ENCODE data around the gene SLC6A7.

The SLC6A7 gene

DNA sequence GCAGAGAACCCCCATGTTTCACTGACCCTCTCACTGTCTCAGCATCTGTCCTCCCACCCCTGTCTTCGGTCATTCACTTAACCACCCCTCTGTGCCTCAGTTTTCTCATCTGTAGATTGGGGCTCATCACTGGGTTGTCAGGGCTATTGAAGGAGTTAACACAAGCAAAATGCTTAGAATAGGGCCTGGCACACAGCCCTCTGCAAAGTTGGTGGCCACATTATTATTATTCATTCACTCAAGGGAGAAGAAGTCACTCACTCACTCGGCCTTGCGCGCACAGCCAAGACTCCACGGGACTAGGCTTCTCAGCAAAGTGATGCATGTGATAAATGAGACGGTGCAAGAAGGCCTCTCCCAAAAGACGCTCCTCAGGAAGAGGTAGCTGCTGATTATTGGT, 42.2 kb upstream of the SLC6A7 start:
- H3K27me3 ChIP-seq (ENCODE audit: control insufficient read depth, insufficient read depth, low read length) = no peaks in the 10 kb centered on the region
- H3K4me2 ChIP-seq (ENCODE audit: low read length) = no peak overlapping the region
- H3K9ac ChIP-seq (ENCODE audit: low read depth, low read length) = no peak overlapping the region
- peaks cover 35% of the 10 kb centered on the region for H3K4me1 ChIP-seq (ENCODE audit: control insufficient read depth, insufficient read depth, low read length)
- no peak overlapping the region for H3K4me3 ChIP-seq (ENCODE audit: low read length)
- H3K36me3 ChIP-seq (ENCODE audit: insufficient read depth, low read length) = no peaks in the 10 kb centered on the region
- no peaks in the 10 kb centered on the region for H3K9me3 ChIP-seq (replicated peaks; ENCODE audit: low read length)

DNA sequence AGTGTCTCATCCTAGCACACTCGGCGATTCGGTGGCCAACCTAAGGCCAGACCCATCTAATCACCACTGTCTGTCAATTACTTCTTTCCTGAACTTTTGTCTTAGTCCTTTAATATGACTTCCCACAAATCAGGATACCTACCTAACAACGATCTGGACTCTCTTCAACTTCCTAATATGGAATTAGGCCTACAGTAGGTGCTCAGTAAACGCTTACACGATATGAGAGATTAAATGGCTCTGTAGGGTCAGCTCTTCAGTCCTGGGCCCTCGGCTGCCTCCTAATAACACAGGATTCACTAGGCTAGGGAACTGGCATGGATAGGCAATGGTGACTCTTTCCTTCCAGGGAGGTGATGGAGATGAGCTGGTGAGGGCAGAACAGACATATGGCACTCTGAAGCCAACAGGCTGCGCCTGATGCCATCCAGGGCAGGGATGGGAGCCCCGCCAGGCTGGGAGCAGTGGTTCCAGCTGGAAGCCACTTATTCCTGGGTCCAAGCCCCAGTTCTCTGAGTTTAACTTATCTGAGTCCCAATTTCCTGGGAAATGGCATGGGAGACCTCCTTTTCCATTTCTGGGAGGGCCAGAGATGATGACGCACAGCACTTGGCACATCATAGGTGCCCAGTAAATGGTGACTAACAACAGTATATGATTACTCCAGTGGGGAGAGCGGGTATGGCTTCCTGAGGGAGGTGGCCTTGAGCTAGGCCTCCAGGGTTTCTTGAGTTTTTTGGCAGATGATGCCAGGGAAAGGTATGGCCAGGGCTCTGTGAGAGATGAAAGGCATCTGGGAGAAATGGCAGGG, 41.5 kb upstream of the SLC6A7 start:
- Histone ChIP-seq H3K4me1 (ENCODE audit: control insufficient read depth, insufficient read depth, low read length) (peaks cover 28% of the 10 kb centered on the region), H3K9ac (ENCODE audit: low read depth, low read length) (no peak overlapping the region), H3K4me2 (ENCODE audit: low read length) (no peak overlapping the region), H3K36me3 (ENCODE audit: insufficient read depth, low read length) (no peaks in the 10 kb centered on the region), H3K27me3 (ENCODE audit: control insufficient read depth, insufficient read depth, low read length) (no peaks in the 10 kb centered on the region), H3K9me3 (replicated peaks; ENCODE audit: low read length) (no peaks in the 10 kb centered on the region), H3K4me3 (ENCODE audit: low read length) (no peak overlapping the region)

DNA sequence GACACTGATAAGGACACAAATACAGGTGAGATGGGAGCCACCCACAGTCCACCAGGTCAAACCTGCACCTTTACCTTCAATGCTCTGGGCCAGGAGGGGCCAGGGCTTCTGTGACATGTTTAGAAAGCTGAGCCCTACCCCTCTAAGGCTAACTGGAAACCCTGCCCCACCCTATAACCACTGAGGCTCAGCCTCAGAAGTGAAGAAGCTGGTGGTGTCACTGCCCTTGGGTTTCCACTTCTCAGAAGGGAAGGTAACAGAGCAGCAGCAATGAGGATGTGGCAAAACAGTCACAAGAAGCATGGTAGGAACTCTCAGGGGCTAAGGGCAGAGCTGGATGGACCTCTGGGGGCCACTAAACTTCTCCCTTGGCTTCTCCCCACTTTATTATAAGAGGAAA, 40.2 kb upstream of the SLC6A7 start:
- no peak overlapping the region for H3K9ac ChIP-seq (ENCODE audit: low read depth, low read length)
- peaks cover 26% of the 10 kb centered on the region for H3K4me1 ChIP-seq (ENCODE audit: control insufficient read depth, insufficient read depth, low read length)
- no peak overlapping the region for H3K4me3 ChIP-seq (ENCODE audit: low read length)

DNA sequence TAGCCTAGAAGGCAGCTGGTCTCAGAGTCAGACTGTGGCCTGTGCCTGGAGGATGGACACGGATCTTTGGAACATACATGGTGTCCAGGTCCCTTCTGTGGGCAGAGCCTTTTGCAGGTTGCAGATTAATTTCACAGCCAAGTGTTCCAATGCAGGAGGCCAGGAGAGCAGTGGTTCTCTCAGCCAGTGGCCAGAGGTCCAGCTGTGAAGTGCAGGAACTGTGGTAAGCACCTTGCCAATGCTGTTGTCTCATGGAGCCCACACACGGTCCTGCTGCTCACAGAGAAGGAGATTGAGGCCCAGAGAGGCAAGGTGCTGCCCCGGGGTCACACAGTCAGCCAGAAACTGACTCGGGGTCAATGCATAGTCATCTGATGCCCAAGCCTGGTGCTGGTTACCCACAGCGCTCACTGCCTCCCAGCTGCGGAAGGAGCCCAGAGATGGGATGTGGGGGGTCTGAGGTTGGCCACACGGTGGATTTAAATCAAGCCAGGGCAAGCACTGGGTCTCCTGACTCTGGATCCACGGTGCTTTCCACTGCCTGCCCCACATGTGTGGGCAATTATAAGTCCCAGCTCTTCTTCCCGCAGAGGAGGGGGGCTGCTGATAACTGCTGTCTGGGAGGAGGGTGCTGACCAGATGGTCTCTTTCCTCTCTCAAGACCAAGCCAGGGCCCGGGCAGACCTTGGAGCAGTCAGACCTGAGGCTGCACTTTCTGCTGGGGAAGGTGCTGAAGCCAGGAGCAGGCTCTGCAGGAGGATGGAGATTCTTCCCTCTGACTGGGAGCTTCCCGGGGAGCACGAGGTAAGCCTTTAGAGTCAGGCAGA, 37.0 kb upstream of the SLC6A7 start:
- no peaks in the 10 kb centered on the region for H3K27me3 ChIP-seq (ENCODE audit: control insufficient read depth, insufficient read depth, low read length)
- H3K36me3 ChIP-seq (ENCODE audit: insufficient read depth, low read length) = no peaks in the 10 kb centered on the region
- no peak overlapping the region for H3K9ac ChIP-seq (ENCODE audit: low read depth, low read length)
- H3K9me3 ChIP-seq (replicated peaks; ENCODE audit: low read length) = no peaks in the 10 kb centered on the region
- peaks cover 37% of the 10 kb centered on the region for H3K4me1 ChIP-seq (ENCODE audit: control insufficient read depth, insufficient read depth, low read length)
- H3K4me2 ChIP-seq (ENCODE audit: low read length) = no peak overlapping the region
- H3K4me3 ChIP-seq (ENCODE audit: low read length) = no peak overlapping the region

More for the DNA sequence above, 40.2 kb upstream of the SLC6A7 start:
- Histone ChIP-seq H3K36me3 (ENCODE audit: insufficient read depth, low read length) (no peaks in the 10 kb centered on the region), H3K4me2 (ENCODE audit: low read length) (no peak overlapping the region), H3K9me3 (replicated peaks; ENCODE audit: low read length) (no peaks in the 10 kb centered on the region), H3K27me3 (ENCODE audit: control insufficient read depth, insufficient read depth, low read length) (no peaks in the 10 kb centered on the region)

DNA sequence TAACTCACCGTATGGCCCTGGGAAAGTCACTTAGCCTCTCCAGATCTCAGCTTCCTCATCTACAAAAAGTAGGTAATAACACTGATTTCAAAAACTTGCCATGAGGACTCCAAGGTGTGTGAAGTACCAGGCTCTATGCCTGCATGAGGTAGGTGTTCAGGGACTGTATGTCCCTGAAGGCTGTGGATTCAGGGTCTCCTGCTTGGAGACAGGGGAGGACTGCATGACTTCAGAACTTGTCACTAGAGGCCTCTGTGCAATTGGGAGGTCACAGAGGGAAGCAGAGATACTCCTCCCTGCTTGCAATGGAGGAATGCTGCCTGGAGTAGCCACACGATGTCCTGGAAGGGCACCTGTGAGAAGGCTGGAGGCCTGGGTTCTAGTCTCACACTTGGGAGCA, 36.4 kb upstream of the SLC6A7 start:
- H3K9me3 ChIP-seq (replicated peaks; ENCODE audit: low read length) = no peaks in the 10 kb centered on the region
- no peak overlapping the region for H3K9ac ChIP-seq (ENCODE audit: low read depth, low read length)
- peaks cover 39% of the 10 kb centered on the region for H3K4me1 ChIP-seq (ENCODE audit: control insufficient read depth, insufficient read depth, low read length)
- no peaks in the 10 kb centered on the region for H3K27me3 ChIP-seq (ENCODE audit: control insufficient read depth, insufficient read depth, low read length)
- H3K4me2 ChIP-seq (ENCODE audit: low read length) = peak overlapping the region; percentile 87
- H3K36me3 ChIP-seq (ENCODE audit: insufficient read depth, low read length) = no peaks in the 10 kb centered on the region
- H3K4me3 ChIP-seq (ENCODE audit: low read length) = no peak overlapping the region

DNA sequence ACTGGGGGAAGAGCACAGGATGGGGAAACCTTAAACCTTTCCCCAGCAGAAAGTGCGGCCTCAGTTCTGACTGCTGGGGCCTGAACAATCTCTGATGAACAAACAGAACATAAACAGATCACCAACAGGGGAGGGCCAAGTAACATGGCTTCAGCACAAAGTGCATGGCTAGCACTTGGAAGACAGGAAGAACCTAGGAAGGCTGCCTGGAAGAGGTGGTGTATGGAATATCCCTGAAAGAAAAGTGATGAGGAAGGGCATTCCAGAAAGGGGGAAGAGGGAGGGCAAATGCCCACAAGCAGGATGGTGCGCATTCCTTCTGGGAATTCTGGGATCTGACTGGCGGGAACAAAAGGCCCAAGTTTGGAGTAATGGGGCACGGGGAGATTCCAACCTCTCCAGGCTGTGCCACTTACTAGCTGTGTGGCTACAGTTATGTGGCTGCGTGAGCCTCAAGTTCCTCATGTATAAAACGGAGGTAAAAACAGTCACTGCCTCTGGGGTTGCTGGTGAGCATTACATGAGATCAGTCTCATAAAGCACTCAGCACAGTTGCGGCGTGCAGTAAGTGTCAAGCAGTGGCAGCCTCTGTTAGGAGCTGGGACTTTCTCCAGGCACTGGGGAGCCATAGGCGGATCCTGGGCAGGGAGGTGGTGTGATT, 35.8 kb upstream of the SLC6A7 start:
- no peaks in the 10 kb centered on the region for H3K27me3 ChIP-seq (ENCODE audit: control insufficient read depth, insufficient read depth, low read length)
- H3K9me3 ChIP-seq (replicated peaks; ENCODE audit: low read length) = no peaks in the 10 kb centered on the region
- no peaks in the 10 kb centered on the region for H3K36me3 ChIP-seq (ENCODE audit: insufficient read depth, low read length)
- no peak overlapping the region for H3K9ac ChIP-seq (ENCODE audit: low read depth, low read length)
- peak overlapping the region; percentile 69 for H3K4me3 ChIP-seq (ENCODE audit: low read length)
- H3K4me1 ChIP-seq (ENCODE audit: control insufficient read depth, insufficient read depth, low read length) = peaks cover 33% of the 10 kb centered on the region
- H3K4me2 ChIP-seq (ENCODE audit: low read length) = peak overlapping the region; percentile 87

DNA sequence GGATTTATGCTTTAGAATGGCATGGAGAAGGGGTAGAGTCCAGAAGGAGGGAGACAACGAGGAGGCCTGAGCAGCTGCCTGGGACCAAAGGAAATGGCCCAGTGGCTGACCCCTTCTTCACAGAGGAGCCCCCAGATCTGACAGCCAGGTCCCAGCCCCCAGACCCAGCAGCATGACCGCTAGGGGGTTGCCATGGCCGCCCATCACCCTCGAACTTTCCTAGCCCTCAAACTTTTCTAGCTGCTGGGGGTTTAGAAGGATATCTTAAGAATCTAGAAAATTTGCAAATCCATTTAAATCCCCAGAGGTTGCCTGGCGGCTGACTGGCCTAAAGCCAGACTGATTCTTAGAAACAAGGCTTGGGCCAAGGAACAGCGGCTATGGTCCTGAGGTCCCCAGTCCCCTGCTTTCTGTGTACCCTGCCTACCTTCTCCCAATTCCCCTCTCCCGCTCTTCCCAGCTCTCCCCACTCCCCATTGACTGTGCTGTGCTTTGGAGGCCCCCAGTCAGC, 35.2 kb upstream of the SLC6A7 start:
- H3K36me3 ChIP-seq (ENCODE audit: insufficient read depth, low read length) = no peaks in the 10 kb centered on the region
- peak overlapping the region; percentile 87 for H3K4me2 ChIP-seq (ENCODE audit: low read length)
- no peaks in the 10 kb centered on the region for H3K9me3 ChIP-seq (replicated peaks; ENCODE audit: low read length)
- H3K9ac ChIP-seq (ENCODE audit: low read depth, low read length) = peak overlapping the region; percentile 68
- no peaks in the 10 kb centered on the region for H3K27me3 ChIP-seq (ENCODE audit: control insufficient read depth, insufficient read depth, low read length)
- H3K4me3 ChIP-seq (ENCODE audit: low read length) = peak overlapping the region; percentile 69
- peaks cover 35% of the 10 kb centered on the region for H3K4me1 ChIP-seq (ENCODE audit: control insufficient read depth, insufficient read depth, low read length)

DNA sequence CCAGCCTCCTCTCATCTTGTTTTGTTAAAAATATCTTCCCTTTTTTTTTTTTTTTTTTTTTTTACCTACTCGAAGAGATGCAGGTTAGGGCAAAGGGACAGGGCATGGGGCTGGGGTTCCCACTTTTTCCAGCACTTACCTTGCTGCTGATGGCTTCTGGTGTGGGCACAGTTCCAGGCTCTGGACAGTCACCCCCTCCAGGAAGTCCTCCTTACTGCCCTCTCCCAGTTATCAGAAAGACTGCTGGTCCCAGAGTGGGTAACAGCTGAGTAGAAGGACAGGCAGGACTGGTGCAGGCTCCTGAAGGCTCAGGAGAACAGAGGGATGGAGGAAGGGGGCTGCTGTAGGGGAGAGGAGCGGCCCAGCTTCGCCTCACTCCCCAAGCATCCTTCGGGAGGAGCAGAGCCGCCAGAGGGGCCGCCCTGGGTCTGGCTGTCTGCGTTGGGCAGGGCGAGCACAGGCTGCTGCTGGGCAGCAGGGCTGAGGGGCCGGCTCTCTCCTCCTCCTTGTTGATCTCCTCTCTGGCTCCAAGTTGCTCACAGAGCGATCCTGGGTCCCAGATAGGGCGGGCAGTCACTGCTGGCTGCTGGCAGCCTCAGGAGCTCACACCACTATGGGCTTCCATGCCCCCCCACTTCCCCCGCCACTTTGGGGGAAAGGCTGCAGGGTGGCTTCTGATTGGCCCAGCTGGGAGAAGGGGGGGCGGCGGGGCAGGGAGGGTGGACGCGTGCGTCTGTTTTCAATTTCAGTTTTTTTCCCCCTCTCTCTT, 34.4 kb upstream of the SLC6A7 start, which contains the start of gene PDGFRB:
TSS of gene PDGFRB (minus strand) at position 588 of the 769 bp plus-strand sequence. CDS start 18,798 bp downstream, outside the sequence.
- Histone ChIP-seq H3K4me3 (ENCODE audit: low read length) (peak within 1 kb of the TSS; percentile 69), H3K9me3 (replicated peaks; ENCODE audit: low read length) (no peaks in the 10 kb centered on the region), H3K27me3 (ENCODE audit: control insufficient read depth, insufficient read depth, low read length) (no peaks in the 10 kb centered on the region), H3K36me3 (ENCODE audit: insufficient read depth, low read length) (no peaks in the 10 kb centered on the region), H3K9ac (ENCODE audit: low read depth, low read length) (peak within 1 kb of the TSS; percentile 68), H3K4me1 (ENCODE audit: control insufficient read depth, insufficient read depth, low read length) (peaks cover 42% of the 10 kb centered on the region), H3K4me2 (ENCODE audit: low read length) (peak within 1 kb of the TSS; percentile 87)

DNA sequence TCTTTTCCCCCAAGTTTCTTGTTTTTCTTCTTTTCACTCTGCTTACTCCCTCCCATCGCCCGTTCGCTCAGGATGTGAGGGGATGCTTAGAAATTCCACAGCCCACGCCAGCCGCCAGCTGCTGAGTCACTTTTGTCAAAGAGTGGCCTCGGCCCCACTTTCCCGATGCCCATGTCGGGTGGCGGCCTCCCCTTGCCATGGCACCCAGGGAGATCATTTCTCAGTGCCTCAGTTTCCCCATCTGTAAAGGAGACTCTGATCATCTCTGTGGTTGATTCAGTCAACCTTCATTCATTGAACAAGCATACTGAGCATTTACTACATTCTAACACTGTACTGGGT, 33.9 kb upstream of the SLC6A7 start:
- H3K4me3 ChIP-seq (ENCODE audit: low read length) = peak overlapping the region; percentile 69
- no peaks in the 10 kb centered on the region for H3K9me3 ChIP-seq (replicated peaks; ENCODE audit: low read length)
- H3K36me3 ChIP-seq (ENCODE audit: insufficient read depth, low read length) = no peaks in the 10 kb centered on the region
- no peaks in the 10 kb centered on the region for H3K27me3 ChIP-seq (ENCODE audit: control insufficient read depth, insufficient read depth, low read length)
- peaks cover 42% of the 10 kb centered on the region for H3K4me1 ChIP-seq (ENCODE audit: control insufficient read depth, insufficient read depth, low read length)
- peak overlapping the region; percentile 68 for H3K9ac ChIP-seq (ENCODE audit: low read depth, low read length)
- peak overlapping the region; percentile 87 for H3K4me2 ChIP-seq (ENCODE audit: low read length)

DNA sequence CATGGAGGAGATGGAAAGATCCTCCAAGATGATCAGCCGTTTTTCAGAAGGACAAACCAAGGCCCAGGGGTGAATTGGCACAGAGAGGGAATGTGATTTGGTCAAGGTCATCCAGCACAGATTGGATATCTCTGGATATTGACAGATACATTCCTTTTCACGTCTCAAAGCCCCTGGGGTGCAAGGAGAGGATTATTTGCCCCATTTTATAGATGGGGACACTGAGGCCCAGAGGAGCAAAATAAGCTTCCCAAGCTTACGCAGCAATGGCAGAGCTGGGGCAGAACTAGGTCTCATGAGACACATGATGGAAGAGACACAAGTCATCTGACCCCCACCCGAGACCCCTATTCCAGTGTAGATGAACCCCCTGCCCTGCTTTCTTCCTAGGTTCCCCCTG, 33.3 kb upstream of the SLC6A7 start:
- Histone ChIP-seq H3K36me3 (ENCODE audit: insufficient read depth, low read length) (no peaks in the 10 kb centered on the region), H3K4me3 (ENCODE audit: low read length) (no peak overlapping the region), H3K9ac (ENCODE audit: low read depth, low read length) (no peak overlapping the region), H3K4me1 (ENCODE audit: control insufficient read depth, insufficient read depth, low read length) (peaks cover 44% of the 10 kb centered on the region), H3K4me2 (ENCODE audit: low read length) (peak overlapping the region; percentile 87), H3K9me3 (replicated peaks; ENCODE audit: low read length) (no peaks in the 10 kb centered on the region), H3K27me3 (ENCODE audit: control insufficient read depth, insufficient read depth, low read length) (no peaks in the 10 kb centered on the region)
